ENCODE data around the gene SPN. TPM values are rescaled to one million over a fixed set of nuclear protein-coding genes. Genes with fewer than 3 reads are reported as not detected.
"Not testable (repeated sequence)": the region's sequence is repeated elsewhere in the genome, so short reads cannot be mapped to it uniquely, and the experiment has no call there.

Gene SPN
- total and polyA plus RNA-seq, 2 experiments from 2014 or later, result not detected

- H3F3A ChIP-seq (ENCODE audit: insufficient read depth); H4K20me1 ChIP-seq (ENCODE audit: insufficient read depth); in situ Hi-C loops (cut with MboI); H3K27me3 ChIP-seq (replicated peaks; ENCODE audit: insufficient read depth); H3K36me3 ChIP-seq (ENCODE audit: low read depth); H3K27ac ChIP-seq; H3K79me2 ChIP-seq (ENCODE audit: insufficient read depth); H3K9me3 ChIP-seq (ENCODE audit: low read depth); H3K4me1 ChIP-seq (ENCODE audit: insufficient read depth); H3K4me3 ChIP-seq; H3K9me2 ChIP-seq (ENCODE audit: insufficient read depth); H3K9ac ChIP-seq; H3K4me2 ChIP-seq (ENCODE audit: unreplicated experiment); DNase-seq; H2AFZ ChIP-seq: not testable (repeated sequence)
- WGBS, 2 experiments (ENCODE audit: low coverage in 1 of 2, low lambda C conversion rate in 2 of 2, missing lambda C conversion rate in 2 of 2), result 85 to 86% methylated on average over 5 of the region's 5 CpGs
These were observed 39.8 kb upstream of the SPN start for GRCh38 chr16:29623253-29623652.

- H3K9me2 ChIP-seq (ENCODE audit: insufficient read depth); H3K27me3 ChIP-seq (replicated peaks; ENCODE audit: insufficient read depth); H3K27ac ChIP-seq; H3K4me2 ChIP-seq (ENCODE audit: unreplicated experiment); DNase-seq; H3K4me1 ChIP-seq (ENCODE audit: insufficient read depth); H3F3A ChIP-seq (ENCODE audit: insufficient read depth); H3K79me2 ChIP-seq (ENCODE audit: insufficient read depth); H3K9ac ChIP-seq; H3K36me3 ChIP-seq (ENCODE audit: low read depth); H3K4me3 ChIP-seq; H4K20me1 ChIP-seq (ENCODE audit: insufficient read depth); H3K9me3 ChIP-seq (ENCODE audit: low read depth); in situ Hi-C loops (cut with MboI): not testable (repeated sequence)
- WGBS, 2 experiments (ENCODE audit: low coverage in 1 of 2, low lambda C conversion rate in 2 of 2, missing lambda C conversion rate in 2 of 2), result 20 to 29% methylated on average over 4 of the region's 4 CpGs
- H2AFZ ChIP-seq, result 0 out of 2 replicates have a peak overlapping the region, but pooled peaks have one; percentile 45
These were observed 37.9 kb upstream of the SPN start for GRCh38 chr16:29625114-29625513.

- H4K20me1 ChIP-seq (ENCODE audit: insufficient read depth); H3K9ac ChIP-seq; H3K4me2 ChIP-seq (ENCODE audit: unreplicated experiment); H3K27ac ChIP-seq; H3K27me3 ChIP-seq (replicated peaks; ENCODE audit: insufficient read depth); H3K9me2 ChIP-seq (ENCODE audit: insufficient read depth); H2AFZ ChIP-seq; H3F3A ChIP-seq (ENCODE audit: insufficient read depth); H3K4me1 ChIP-seq (ENCODE audit: insufficient read depth); H3K9me3 ChIP-seq (ENCODE audit: low read depth); H3K36me3 ChIP-seq (ENCODE audit: low read depth); DNase-seq; H3K4me3 ChIP-seq; H3K79me2 ChIP-seq (ENCODE audit: insufficient read depth); in situ Hi-C loops (cut with MboI): not testable (repeated sequence)
- 52 to 63% methylated on average over 10 to 16 of the region's 16 CpGs for WGBS, 2 experiments (ENCODE audit: low coverage in 1 of 2, low lambda C conversion rate in 2 of 2, missing lambda C conversion rate in 2 of 2)
These were observed 36.2 kb upstream of the SPN start for GRCh38 chr16:29626778-29627331.

GRCh38 chr16:29627661-29628075, 35.4 kb upstream of the SPN start:
- H3K36me3 ChIP-seq (ENCODE audit: low read depth); H3K27ac ChIP-seq; H3K9me2 ChIP-seq (ENCODE audit: insufficient read depth); H3K4me2 ChIP-seq (ENCODE audit: unreplicated experiment); H3F3A ChIP-seq (ENCODE audit: insufficient read depth); H3K79me2 ChIP-seq (ENCODE audit: insufficient read depth); H3K27me3 ChIP-seq (replicated peaks; ENCODE audit: insufficient read depth); H2AFZ ChIP-seq; in situ Hi-C loops (cut with MboI); H3K4me1 ChIP-seq (ENCODE audit: insufficient read depth); H4K20me1 ChIP-seq (ENCODE audit: insufficient read depth); H3K9ac ChIP-seq; H3K9me3 ChIP-seq (ENCODE audit: low read depth); H3K4me3 ChIP-seq: not testable (repeated sequence)
- DNase-seq, result peak; percentile 32
- WGBS, 2 experiments (ENCODE audit: low coverage in 1 of 2, low lambda C conversion rate in 2 of 2, missing lambda C conversion rate in 2 of 2), result 25 to 40% methylated on average over 2 to 4 of the region's 7 CpGs

- H3K4me2 ChIP-seq (ENCODE audit: unreplicated experiment); H3K4me3 ChIP-seq; H3F3A ChIP-seq (ENCODE audit: insufficient read depth); H3K9ac ChIP-seq; H3K9me3 ChIP-seq (ENCODE audit: low read depth); H3K27ac ChIP-seq; H3K79me2 ChIP-seq (ENCODE audit: insufficient read depth); H3K4me1 ChIP-seq (ENCODE audit: insufficient read depth); H4K20me1 ChIP-seq (ENCODE audit: insufficient read depth); in situ Hi-C loops (cut with MboI); H2AFZ ChIP-seq; DNase-seq; H3K9me2 ChIP-seq (ENCODE audit: insufficient read depth); H3K36me3 ChIP-seq (ENCODE audit: low read depth); H3K27me3 ChIP-seq (replicated peaks; ENCODE audit: insufficient read depth): not testable (repeated sequence)
- 51% methylated on average over 8 of the region's 10 CpGs; no CpG with 5 or more reads in 1 of the 2 experiments for WGBS, 2 experiments (ENCODE audit: low coverage in 1 of 2, low lambda C conversion rate in 2 of 2, missing lambda C conversion rate in 2 of 2)
These were observed 34.3 kb upstream of the SPN start for GRCh38 chr16:29628707-29629106.

GRCh38 chr16:29629318-29629717, 33.7 kb upstream of the SPN start:
- H3K27ac ChIP-seq; DNase-seq; H3K9ac ChIP-seq; H3K36me3 ChIP-seq (ENCODE audit: low read depth); H3F3A ChIP-seq (ENCODE audit: insufficient read depth); H3K4me2 ChIP-seq (ENCODE audit: unreplicated experiment); H3K27me3 ChIP-seq (replicated peaks; ENCODE audit: insufficient read depth); H3K9me2 ChIP-seq (ENCODE audit: insufficient read depth); H4K20me1 ChIP-seq (ENCODE audit: insufficient read depth); H3K4me3 ChIP-seq; H3K4me1 ChIP-seq (ENCODE audit: insufficient read depth); H3K79me2 ChIP-seq (ENCODE audit: insufficient read depth); in situ Hi-C loops (cut with MboI); H2AFZ ChIP-seq; H3K9me3 ChIP-seq (ENCODE audit: low read depth): not testable (repeated sequence)
- WGBS, 2 experiments (ENCODE audit: low coverage in 1 of 2, low lambda C conversion rate in 2 of 2, missing lambda C conversion rate in 2 of 2), result 64 to 69% methylated on average over 10 of the region's 10 CpGs

GRCh38 chr16:29631658-29632057, 31.4 kb upstream of the SPN start:
- DNase-seq; H3K9ac ChIP-seq; in situ Hi-C loops (cut with MboI); H4K20me1 ChIP-seq (ENCODE audit: insufficient read depth); H3K36me3 ChIP-seq (ENCODE audit: low read depth); H3K4me1 ChIP-seq (ENCODE audit: insufficient read depth); H3K4me2 ChIP-seq (ENCODE audit: unreplicated experiment); H3K79me2 ChIP-seq (ENCODE audit: insufficient read depth); H3K27me3 ChIP-seq (replicated peaks; ENCODE audit: insufficient read depth); H3K4me3 ChIP-seq; H3K9me2 ChIP-seq (ENCODE audit: insufficient read depth); H3K27ac ChIP-seq; H2AFZ ChIP-seq; H3K9me3 ChIP-seq (ENCODE audit: low read depth); H3F3A ChIP-seq (ENCODE audit: insufficient read depth): not testable (repeated sequence)
- WGBS, 2 experiments (ENCODE audit: low coverage in 1 of 2, low lambda C conversion rate in 2 of 2, missing lambda C conversion rate in 2 of 2), result 81 to 86% methylated on average over 14 to 20 of the region's 20 CpGs

GRCh38 chr16:29635902-29636301, 27.1 kb upstream of the SPN start:
- H3K27ac ChIP-seq; H3K4me3 ChIP-seq; H2AFZ ChIP-seq; DNase-seq; H3K4me1 ChIP-seq (ENCODE audit: insufficient read depth); H3K27me3 ChIP-seq (replicated peaks; ENCODE audit: insufficient read depth); H4K20me1 ChIP-seq (ENCODE audit: insufficient read depth); H3K9me3 ChIP-seq (ENCODE audit: low read depth); H3F3A ChIP-seq (ENCODE audit: insufficient read depth); in situ Hi-C loops (cut with MboI); H3K9me2 ChIP-seq (ENCODE audit: insufficient read depth); H3K79me2 ChIP-seq (ENCODE audit: insufficient read depth); H3K36me3 ChIP-seq (ENCODE audit: low read depth); H3K4me2 ChIP-seq (ENCODE audit: unreplicated experiment); H3K9ac ChIP-seq: not testable (repeated sequence)
- WGBS, 2 experiments (ENCODE audit: low coverage in 1 of 2, low lambda C conversion rate in 2 of 2, missing lambda C conversion rate in 2 of 2), result 45 to 49% methylated on average over 15 of the region's 16 CpGs
